ENCODE results near the gene ALDH6A1.

Gene ALDH6A1

DNA sequence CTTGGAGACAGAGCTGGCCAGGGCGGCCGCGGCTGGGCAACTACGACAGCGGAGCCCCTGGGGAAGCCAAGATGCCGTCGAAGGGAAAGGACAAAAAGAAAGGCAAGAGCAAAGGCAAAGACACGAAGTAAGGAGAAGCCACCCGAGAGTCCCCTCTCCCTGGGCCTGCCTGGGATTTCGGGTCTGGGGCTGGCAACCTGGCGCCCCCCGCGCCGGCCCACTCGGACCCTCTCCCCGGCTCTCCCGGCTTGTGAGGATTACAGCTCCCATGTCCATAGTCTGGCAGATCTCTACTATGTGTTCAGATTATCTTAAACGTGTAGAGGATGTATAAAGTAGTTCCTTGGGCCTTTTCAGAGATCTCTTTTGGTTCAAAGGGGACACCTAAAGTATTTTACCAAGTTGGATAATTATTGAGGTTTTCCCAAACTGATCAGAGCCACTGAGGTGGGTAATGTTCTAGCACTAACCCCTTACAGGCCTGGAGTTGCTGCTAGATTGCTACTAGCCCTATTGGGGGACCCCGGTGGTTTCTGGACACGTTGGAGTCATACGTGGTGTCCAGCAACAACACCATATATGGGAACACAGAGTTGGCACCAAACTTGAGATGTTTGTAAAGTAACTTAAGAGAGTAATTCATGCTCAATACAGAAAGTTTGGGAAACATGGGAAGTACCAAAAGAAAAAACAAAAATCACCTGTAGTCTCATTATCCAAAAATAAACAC is 64.7 kb downstream of the ALDH6A1 start:
- Histone ChIP-seq H3K4me1 (ENCODE audit: insufficient read depth, insufficient read length) (no peaks in the 10 kb centered on the region), H3K36me3 (ENCODE audit: insufficient read depth, insufficient read length, low read length) (no peaks in the 10 kb centered on the region), H3K9me3 (ENCODE audit: insufficient read depth, low read length) (no peaks in the 10 kb centered on the region), H3K27me3 (ENCODE audit: insufficient read depth, insufficient read length) (peaks cover 3% of the 10 kb centered on the region), H3K9ac (ENCODE audit: insufficient read length, low read depth) (peak overlapping the region; percentile 91), H3K4me3 (ENCODE audit: insufficient read length, low read depth) (peak overlapping the region; percentile 91)
- TF ChIP-seq SUZ12 (IDR thresholded peaks at IDR 0.05; ENCODE audit: extremely low read depth, insufficient read depth, insufficient read length) (no peak), YY1 (IDR thresholded peaks at IDR 0.05; ENCODE audit: insufficient read depth, insufficient read length) (no peak), ZNF274 (IDR thresholded peaks at IDR 0.05; ENCODE audit: low read depth, low read length) (no peak)
- DNase-seq (ENCODE audit: low read depth, low spot score), result no peak

DNA sequence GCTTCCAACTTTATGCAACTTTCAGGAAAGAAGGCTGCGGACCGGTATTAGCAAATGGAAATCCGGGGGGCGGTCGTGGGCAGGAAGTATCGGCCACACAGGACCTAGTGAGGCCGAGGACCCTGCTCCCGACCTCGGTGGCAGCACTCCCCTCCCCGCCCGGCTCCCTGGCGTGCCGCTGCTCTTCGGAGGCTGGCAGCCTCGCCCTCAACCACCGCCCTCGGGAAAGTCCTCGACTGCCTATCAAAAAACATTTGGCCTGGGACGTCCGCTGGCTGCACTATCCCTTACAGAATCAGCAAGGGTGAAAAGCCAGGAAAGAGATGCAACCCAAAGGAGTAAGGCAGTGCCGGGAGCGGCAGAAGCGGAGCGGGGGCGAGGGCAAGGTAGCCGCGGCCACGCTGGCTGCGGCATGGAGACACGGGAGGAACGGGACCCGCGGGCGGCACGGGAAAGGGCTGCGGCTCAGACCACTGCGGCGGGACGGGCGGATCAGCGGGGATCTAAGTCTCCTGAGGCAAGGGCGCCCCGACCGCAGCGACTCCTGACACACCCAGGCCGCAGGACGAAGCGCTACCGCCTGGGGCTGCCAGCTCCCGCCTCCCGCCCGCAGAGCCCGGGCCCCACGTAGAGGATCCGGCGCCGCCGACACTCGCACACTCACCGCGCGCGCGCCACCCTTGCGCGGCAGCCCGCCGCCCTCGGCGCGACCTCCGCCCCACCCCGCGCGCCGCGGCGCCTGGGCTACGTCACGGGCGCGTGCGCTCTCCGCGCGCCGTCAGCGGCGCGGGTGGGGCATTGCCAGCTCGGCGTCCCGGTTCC is 65.5 kb downstream of the ALDH6A1 start, which contains the start of the genes BBOF1 and ENTPD5:
BBOF1 (plus strand) TSS at position 764 of the 822 bp plus-strand sequence. CDS start 130 bp downstream, outside the sequence.
ENTPD5 (minus strand) TSS at position 703 of the 822 bp plus-strand sequence. CDS start 31,186 bp downstream, outside the sequence.
- Histone ChIP-seq H3K4me3 (ENCODE audit: insufficient read length, low read depth) (peak within 1 kb of the TSS; percentile 91), H3K36me3 (ENCODE audit: insufficient read depth, insufficient read length, low read length) (peaks cover 2% of the 10 kb centered on the region), H3K4me1 (ENCODE audit: insufficient read depth, insufficient read length) (no peaks in the 10 kb centered on the region), H3K9ac (ENCODE audit: insufficient read length, low read depth) (peak within 1 kb of the TSS; percentile 91), H3K9me3 (ENCODE audit: insufficient read depth, low read length) (no peaks in the 10 kb centered on the region), H3K27me3 (ENCODE audit: insufficient read depth, insufficient read length) (peaks cover 3% of the 10 kb centered on the region)
- TF ChIP-seq SUZ12 (IDR thresholded peaks at IDR 0.05; ENCODE audit: extremely low read depth, insufficient read depth, insufficient read length) (no peak), YY1 (IDR thresholded peaks at IDR 0.05; ENCODE audit: insufficient read depth, insufficient read length) (no peak), ZNF274 (IDR thresholded peaks at IDR 0.05; ENCODE audit: low read depth, low read length) (no peak)
- peak; percentile 18 for DNase-seq (ENCODE audit: low read depth, low spot score)

DNA sequence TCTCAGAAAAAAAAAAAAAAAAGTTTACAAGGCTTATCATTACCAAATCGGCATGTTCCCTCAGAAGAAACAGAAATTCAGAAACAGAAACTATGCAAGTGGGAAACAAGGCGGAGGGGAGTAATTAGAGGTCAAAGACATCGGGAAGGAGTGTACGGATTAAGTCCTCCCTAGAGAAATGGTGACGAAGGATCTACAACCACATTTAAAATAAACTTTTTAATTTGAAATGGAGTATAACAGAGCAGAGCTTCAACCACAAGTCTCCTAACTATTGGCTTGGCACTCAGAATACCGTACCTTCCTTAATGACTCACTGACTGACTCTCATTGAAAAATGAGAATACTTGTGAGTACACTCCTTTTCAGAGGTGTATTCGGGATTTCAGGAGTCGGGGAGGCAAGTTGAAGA is 66.1 kb downstream of the ALDH6A1 start:
- DNase-seq (ENCODE audit: low read depth, low spot score), result no peak
- Histone ChIP-seq H3K9ac (ENCODE audit: insufficient read length, low read depth) (peak overlapping the region; percentile 91), H3K27me3 (ENCODE audit: insufficient read depth, insufficient read length) (peaks cover 3% of the 10 kb centered on the region), H3K4me1 (ENCODE audit: insufficient read depth, insufficient read length) (no peaks in the 10 kb centered on the region), H3K36me3 (ENCODE audit: insufficient read depth, insufficient read length, low read length) (peaks cover 3% of the 10 kb centered on the region), H3K4me3 (ENCODE audit: insufficient read length, low read depth) (peak overlapping the region; percentile 91), H3K9me3 (ENCODE audit: insufficient read depth, low read length) (no peaks in the 10 kb centered on the region)
- TF ChIP-seq ZNF274 (IDR thresholded peaks at IDR 0.05; ENCODE audit: low read depth, low read length), result no peak
- TF ChIP-seq YY1 (IDR thresholded peaks at IDR 0.05; ENCODE audit: insufficient read depth, insufficient read length), result no peak
- TF ChIP-seq SUZ12 (IDR thresholded peaks at IDR 0.05; ENCODE audit: extremely low read depth, insufficient read depth, insufficient read length), result no peak

- DNase-seq (ENCODE audit: low read depth, low spot score), result no peak
- TF ChIP-seq ZNF274 (IDR thresholded peaks at IDR 0.05; ENCODE audit: low read depth, low read length) (no peak), YY1 (IDR thresholded peaks at IDR 0.05; ENCODE audit: insufficient read depth, insufficient read length) (no peak)
- H3K36me3 ChIP-seq (ENCODE audit: insufficient read depth, insufficient read length, low read length), result peaks cover 15% of the 10 kb centered on the region
- no peaks in the 10 kb centered on the region for H3K4me1 ChIP-seq (ENCODE audit: insufficient read depth, insufficient read length)
- no peaks in the 10 kb centered on the region for H3K9me3 ChIP-seq (ENCODE audit: insufficient read depth, low read length)
- no peak overlapping the region for H3K4me3 ChIP-seq (ENCODE audit: insufficient read length, low read depth)
- no peak overlapping the region for H3K9ac ChIP-seq (ENCODE audit: insufficient read length, low read depth)
- H3K27me3 ChIP-seq (ENCODE audit: insufficient read depth, insufficient read length), result peaks cover 3% of the 10 kb centered on the region
Measured at GRCh38 chr14:74015963-74016362, 68.3 kb downstream of the ALDH6A1 start.

- Histone ChIP-seq H3K4me3 (ENCODE audit: insufficient read length, low read depth) (no peak overlapping the region), H3K4me1 (ENCODE audit: insufficient read depth, insufficient read length) (no peaks in the 10 kb centered on the region), H3K36me3 (ENCODE audit: insufficient read depth, insufficient read length, low read length) (peaks cover 20% of the 10 kb centered on the region), H3K9me3 (ENCODE audit: insufficient read depth, low read length) (no peaks in the 10 kb centered on the region), H3K27me3 (ENCODE audit: insufficient read depth, insufficient read length) (peaks cover 3% of the 10 kb centered on the region), H3K9ac (ENCODE audit: insufficient read length, low read depth) (no peak overlapping the region)
- DNase-seq (ENCODE audit: low read depth, low spot score), result no peak
- no peak for TF ChIP-seq ZNF274 (IDR thresholded peaks at IDR 0.05; ENCODE audit: low read depth, low read length)
- TF ChIP-seq YY1 (IDR thresholded peaks at IDR 0.05; ENCODE audit: insufficient read depth, insufficient read length), result no peak
- TF ChIP-seq SUZ12 (IDR thresholded peaks at IDR 0.05; ENCODE audit: extremely low read depth, insufficient read depth, insufficient read length), result no peak
Measured at GRCh38 chr14:74015176-74015575, 69.1 kb downstream of the ALDH6A1 start.

DNA sequence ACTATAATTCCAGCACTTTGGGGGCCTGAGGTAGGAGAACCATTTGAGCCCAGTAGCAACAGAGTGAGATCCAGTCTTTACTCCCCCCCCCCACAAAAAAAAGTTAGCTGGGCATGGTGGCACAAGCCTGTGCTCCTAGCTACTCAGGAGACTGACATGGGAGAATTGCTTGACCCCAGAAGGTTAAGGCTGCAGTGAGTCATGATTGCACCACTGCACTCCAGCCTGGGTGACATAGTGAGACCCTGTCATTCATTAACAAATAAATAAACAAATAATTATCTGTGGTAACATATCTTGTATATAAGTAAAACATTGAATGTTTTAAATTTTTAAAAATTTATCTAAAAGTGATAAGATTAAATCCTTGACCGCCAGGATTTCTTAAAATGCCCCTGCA is 70.0 kb downstream of the ALDH6A1 start:
- H3K9ac ChIP-seq (ENCODE audit: insufficient read length, low read depth), result no peak overlapping the region
- DNase-seq (ENCODE audit: low read depth, low spot score), result no peak

More for the DNA sequence above, 70.0 kb downstream of the ALDH6A1 start:
- peaks cover 22% of the 10 kb centered on the region for H3K36me3 ChIP-seq (ENCODE audit: insufficient read depth, insufficient read length, low read length)
- peaks cover under 1% of the 10 kb centered on the region for H3K27me3 ChIP-seq (ENCODE audit: insufficient read depth, insufficient read length)
- no peak for TF ChIP-seq YY1 (IDR thresholded peaks at IDR 0.05; ENCODE audit: insufficient read depth, insufficient read length)
- no peak for TF ChIP-seq ZNF274 (IDR thresholded peaks at IDR 0.05; ENCODE audit: low read depth, low read length)
- TF ChIP-seq SUZ12 (IDR thresholded peaks at IDR 0.05; ENCODE audit: extremely low read depth, insufficient read depth, insufficient read length), result no peak
- no peaks in the 10 kb centered on the region for H3K4me1 ChIP-seq (ENCODE audit: insufficient read depth, insufficient read length)
- no peaks in the 10 kb centered on the region for H3K9me3 ChIP-seq (ENCODE audit: insufficient read depth, low read length)
- H3K4me3 ChIP-seq (ENCODE audit: insufficient read length, low read depth), result no peak overlapping the region

All from NT2/D1 (cell line).